Breast epithelium (tissue), 3 donors: ENCODE measurements around the gene TRIO.

Experiments used
- CTCF ChIP-seq, 3 donors: fragments of 450-650 bp; IDR thresholded peaks; one replicate each; pipeline ENCODE4 v1.5.1; 2016 to 2017; ENCODE audit warnings: antibody characterized with exemption in 3 of 3, mild to moderate bottlenecking in 3 of 3, moderate library complexity in 3 of 3
- POLR2A ChIP-seq: fragments of 450-650 bp; IDR thresholded peaks from one replicate; pipeline ENCODE4 v1.6.1; 2016; ENCODE audit warnings: antibody characterized with exemption, mild to moderate bottlenecking, moderate library complexity
- POLR2AphosphoS5 ChIP-seq, 3 donors: sonication (generic); formaldehyde crosslinking; IDR thresholded peaks; one replicate each; pipeline ENCODE4 v1.6.1; 2017; ENCODE audit warnings: antibody characterized with exemption in 3 of 3

- no peak for TF ChIP-seq CTCF (IDR thresholded peaks at IDR 0.05)
- no peak for TF ChIP-seq POLR2A
- TF ChIP-seq POLR2AphosphoS5 (IDR thresholded peaks at IDR 0.05): no peak
These were observed 44.5 kb downstream of the TRIO start for GRCh38 chr5:14187660-14188059.
